HG03139 (cell line): ENCODE measurements around the gene LAMA5.

Source experiments
- ATAC-seq: cut with Tn5 transposase; IDR thresholded peaks from one replicate; pipeline ENCODE4 v1.9.1; 2021; ENCODE audit not compliant: unreplicated experiment

LAMA5 gene

DNA sequence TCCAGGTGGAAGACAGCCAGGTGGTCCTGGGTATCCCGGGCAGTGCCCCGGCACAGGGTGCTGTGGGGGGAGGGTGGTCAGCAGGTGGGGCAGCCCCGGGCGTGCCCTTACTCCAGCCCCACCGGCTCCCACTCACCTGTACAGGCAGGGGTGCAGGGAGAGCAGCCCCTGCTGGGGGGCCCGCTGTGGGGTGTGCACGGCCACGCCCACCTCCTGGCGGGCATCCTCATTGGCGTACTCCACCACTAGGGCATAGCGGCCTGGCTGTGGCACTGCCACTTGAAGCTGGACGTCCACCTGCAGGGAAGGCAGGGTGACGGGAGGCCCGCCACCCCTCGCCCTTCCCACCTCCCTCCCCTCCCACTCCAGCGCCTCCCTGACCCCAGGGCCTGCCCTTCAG is 34.7 kb downstream of the LAMA5 start:
- ATAC-seq: no peak

DNA sequence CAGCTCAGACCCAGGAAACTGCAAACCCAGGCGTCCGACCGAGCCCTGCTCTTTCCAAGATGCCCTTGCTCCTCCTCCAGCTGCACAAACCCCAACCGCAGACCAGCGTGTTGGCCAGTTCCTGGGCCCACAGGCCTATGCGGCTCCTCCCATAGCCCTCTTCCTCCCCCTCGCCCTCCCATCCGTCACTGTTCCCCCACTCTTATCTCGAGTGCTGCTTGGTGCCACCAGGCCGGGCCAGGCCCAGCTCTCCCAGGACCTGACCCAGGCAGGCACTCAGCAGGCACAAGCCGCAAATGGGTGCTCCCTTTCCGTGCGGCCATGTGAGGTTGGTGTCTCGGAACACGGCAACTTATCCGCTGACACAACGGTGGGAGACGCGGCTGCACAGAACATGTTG is 35.8 kb downstream of the LAMA5 start:
- no peak for ATAC-seq

DNA sequence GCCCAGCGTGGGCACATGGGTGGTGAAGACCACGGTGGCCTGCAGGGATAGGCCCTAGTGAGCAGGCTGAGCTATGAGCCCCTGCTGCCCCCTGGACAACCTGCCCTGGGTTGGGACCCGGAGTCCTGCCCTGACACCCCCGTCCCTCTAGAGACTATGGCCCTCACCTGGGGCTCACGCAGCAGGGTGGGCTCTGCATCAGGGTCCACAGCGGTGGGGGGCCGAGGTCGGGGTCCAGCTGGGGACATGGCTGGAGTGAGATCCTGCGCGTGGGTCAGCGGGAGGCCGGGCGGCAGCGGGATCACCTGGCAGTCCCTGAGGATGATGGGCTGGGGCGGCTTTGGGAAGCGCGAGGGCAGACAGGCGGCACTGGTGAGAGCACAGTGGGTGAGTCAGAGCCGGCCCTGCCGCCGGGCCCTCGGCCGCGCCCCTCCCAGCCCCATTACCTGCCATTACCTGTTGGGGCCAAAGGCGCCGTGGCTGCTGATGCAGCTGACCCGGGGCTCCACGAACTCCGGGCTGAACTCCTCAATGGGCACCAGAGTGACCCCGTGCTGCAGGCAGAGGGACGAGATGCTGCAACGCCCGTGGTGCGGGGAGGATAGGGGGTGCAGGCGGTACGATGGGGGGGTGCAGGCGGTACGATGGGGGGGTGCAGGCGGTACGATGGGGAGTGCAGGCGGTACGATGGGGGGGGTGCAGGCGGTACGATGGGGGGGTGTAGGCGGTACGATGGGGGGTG is 36.4 kb downstream of the LAMA5 start:
- ATAC-seq: no peak

DNA sequence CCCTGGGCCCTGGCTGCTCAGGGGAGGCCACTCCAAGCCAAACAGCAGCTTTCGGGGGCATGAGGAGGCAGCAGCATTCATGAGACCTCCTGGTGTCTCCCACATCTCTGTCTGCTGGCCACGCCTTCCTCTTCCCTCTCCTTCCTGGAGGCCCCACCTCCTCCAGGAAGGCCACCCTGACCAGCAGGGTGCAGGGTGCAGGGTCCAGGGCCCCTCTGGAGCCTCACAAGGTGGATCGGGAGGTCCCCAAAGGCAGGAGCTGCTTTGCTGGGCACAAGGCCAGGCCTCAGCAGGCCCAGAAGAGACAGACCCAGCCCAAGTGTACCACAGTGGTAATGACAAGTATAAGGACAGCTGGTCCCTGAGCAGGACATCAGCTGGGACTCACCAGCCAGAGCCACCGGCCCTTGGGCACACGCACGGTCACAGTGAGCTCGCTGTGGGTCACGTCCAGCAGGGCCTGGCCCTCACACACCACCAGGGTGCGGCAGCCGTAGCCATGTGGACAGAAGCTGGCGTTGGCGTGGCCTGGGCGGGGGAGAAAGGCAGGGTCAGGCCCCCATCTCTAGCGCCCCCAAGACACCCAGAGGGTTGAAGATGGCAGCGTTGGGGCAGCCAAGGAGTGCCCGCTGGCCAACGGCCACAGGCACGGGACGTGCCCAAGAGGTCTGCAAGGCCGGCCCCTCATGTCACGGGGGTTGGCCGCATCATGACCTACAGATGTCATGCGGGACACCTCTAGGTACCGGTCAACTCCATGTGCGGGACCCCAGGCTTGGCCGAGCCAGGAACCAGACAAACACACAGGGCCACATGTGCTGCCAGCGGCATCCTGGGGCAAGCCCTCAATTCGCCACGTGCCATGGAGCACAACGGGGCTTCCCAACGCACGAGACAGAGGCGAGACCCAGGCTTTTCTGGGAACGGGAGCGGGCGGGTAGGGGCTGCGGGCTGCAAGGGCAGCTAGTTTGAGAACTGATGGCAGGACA is 37.4 kb downstream of the LAMA5 start:
- no peak for ATAC-seq

DNA sequence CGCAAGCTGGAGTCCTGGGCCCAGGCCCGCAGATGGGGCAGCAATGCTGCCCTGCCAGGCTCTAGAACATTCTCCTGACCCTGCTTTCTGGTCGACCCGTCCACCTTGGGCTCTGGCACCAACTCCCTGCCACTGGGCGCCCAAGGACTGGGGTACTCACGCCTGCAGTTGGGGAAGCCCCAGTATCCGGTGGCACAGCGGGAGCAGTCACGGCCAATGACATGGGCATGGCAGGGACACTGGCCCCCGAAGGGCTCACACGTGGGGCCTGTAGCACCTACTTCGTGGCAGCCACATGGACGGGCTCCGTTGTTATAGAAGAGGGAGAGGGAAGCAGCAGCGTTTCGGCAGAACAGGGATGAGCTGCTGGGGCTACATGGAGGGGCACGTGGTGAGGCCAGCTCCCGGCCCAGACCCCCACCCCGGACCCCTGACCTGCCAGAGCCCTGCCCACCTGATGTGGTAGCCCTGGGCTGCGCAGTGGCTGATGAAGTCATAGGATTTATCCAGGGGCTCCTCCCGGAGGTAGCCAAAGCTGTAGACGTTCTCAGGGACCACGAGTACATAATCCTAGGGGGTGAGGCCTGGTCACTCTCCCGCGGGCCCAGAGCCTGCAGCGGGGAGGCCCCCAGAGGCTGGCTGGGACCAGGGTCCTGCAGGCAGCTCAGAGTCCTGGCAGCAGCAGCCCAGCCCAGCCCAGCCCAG is 38.3 kb downstream of the LAMA5 start:
- no peak for ATAC-seq

DNA sequence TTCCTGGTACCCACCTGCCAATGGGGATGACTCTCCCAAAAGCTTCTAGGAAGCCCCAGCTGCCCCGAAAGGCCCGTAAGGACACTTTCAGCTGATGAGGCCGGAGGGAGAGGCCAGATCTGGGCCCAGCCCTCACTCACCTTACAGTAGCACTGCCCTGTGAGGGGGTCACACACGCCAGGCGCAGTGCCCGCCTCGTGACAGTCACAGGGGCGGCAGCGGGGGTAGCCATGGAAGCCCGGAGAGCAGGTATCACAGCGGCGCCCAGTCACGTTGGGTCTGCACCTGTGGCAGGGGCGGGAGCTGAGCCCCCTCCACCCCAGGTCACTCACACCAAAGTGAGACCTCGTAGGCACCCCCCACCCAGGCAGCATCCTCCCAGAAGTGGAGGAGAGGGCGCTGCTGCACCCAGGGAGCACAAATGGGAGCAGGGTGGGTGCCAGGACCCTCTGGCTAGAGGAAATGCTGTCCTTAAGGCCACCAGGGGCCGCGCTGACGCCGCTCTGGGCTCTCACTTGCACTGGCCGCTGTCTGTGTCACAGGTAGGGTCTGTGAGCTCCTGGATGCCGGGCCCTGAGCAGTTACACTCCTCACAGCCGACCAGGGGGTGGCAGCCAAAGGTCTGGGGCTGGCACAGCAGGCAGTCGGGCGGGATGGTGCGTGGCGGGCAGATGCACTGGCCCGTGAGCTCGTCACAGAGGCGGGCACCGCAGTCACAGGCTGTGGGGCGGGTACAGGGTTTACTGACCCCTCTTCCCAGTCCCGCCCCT is 39.2 kb downstream of the LAMA5 start:
- ATAC-seq: no peak

DNA sequence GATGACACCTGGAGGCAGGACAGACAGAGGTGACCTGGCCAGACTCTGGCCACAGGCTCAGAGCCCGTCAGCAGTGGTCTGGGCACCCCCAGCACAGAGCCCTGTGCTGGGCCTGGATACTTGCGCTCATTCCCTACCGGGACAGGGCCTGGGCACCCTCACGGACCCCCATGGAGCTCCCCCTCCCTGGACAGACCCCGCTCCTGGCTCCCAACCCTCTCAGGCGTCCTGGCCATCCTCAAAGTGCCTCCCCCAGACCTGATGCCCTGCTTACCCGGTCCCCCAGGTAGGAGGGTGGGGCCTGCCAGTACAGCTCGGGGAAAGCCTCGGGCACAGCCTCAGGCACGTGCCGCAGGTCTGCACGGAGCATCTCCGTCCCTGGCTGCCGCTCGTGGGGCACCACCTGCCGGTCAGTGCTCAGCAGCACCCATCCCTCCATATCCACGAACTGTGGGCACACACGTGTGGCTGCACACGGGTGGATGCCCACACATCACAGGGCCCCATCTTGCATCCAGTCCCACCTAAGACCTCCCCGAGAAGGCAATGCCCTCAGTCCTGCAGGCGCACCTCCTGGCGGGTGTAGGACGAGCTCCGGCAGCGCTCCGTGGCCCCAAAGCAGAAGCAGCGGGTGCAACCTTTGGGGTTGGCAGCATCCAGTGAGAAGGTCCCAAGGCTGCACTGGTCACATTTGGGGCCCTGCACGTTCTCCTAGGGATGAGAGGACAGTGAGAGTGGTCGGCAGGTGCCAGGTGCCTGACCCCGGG is 40.0 kb downstream of the LAMA5 start:
- no peak for ATAC-seq

DNA sequence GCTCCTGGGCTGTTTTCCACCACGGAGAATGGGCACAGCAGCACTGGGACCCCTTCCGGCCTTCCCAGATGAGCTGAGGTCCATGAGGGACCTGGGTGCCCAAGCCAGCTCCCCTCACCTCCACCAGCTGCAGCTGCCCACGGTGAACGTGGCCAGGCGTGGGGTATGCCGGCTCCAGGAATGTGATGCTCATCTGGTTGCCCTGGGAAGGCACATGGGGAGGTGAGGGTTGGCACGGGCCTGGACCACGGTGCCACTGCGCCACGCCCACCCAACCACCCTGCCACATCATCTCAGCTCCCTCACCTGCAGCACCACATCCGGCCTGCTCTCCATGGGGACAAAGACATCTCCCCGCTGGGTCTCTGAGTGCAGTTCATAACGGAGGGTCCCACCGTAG is 40.6 kb downstream of the LAMA5 start:
- ATAC-seq: no peak

DNA sequence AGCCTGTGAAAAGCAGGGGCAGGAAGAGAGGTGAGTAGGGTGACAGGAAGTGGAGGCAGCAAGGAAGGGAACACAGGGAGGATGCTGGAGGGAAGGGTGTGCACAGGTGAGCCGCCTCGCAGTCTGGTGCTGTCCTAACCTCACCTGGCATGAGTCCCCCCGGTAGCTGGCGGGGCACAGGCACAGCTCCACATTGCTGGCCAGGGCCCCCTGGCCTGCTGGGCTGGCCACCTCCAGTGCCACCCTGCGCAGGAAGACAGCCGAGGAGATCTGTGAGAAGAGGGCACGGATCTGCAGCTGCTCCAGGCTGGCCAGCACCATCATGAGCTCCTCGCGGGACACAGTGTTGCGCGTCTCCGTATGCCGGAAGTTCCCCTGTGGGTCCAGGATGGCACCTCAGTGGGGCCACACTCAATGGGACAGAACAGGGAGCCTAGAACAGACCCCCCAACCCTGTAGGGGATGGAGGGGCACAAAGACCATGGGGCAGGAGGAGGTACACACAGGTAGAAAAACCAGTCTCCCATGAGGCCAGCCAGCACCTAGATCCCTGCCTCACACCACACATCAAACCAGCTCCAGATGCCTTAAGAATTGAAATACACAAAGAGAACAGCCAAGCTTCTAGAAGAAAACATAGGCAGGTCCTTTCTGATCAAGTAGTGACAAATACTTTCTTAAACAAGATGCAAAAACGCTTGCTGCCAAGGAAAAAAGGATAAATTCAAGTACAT is 41.8 kb downstream of the LAMA5 start:
- no peak for ATAC-seq

DNA sequence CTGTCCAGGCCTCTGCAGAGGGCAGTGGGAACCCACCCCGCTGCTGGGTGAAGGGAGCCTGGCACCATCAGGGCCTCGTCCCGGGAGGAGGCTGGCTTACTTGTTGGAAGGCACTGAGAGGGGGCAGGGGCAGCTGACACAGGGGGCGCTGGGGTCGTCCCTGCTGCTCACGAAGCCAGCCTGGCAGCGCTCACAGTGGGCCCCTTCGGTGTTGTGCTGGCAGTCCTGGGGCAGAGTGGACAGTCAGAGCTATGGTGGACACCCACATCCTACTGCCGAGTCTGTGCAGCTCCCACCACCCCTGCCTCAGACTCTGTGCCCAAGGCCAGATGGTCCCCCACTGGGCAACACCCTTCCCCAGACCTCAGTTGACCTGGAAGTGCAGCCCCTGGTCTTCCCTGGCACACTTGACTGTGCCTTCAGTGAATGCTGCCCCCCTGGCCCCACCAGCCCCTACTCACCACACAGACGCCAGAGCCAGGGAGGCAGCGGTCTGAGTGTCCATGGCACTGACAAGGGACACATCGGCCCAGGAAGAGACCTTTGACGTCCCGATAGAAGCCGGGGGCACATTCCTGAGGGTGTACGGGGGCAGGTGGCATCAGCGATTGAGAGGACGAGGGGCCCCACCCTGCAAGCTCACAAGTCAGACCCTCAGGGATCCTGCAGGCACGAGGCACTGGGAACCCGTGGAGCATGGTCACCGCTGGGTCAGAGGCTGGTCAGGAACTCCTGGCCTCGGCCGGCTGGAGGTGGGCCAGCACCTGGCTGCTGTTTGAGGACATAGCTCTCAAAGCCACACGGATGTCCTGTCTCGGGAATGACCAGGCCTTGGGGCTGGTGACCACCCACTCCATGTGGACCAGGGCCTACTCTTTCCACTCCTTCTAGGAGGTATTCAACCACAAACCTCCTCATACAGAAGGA is 42.9 kb downstream of the LAMA5 start:
- ATAC-seq: no peak

DNA sequence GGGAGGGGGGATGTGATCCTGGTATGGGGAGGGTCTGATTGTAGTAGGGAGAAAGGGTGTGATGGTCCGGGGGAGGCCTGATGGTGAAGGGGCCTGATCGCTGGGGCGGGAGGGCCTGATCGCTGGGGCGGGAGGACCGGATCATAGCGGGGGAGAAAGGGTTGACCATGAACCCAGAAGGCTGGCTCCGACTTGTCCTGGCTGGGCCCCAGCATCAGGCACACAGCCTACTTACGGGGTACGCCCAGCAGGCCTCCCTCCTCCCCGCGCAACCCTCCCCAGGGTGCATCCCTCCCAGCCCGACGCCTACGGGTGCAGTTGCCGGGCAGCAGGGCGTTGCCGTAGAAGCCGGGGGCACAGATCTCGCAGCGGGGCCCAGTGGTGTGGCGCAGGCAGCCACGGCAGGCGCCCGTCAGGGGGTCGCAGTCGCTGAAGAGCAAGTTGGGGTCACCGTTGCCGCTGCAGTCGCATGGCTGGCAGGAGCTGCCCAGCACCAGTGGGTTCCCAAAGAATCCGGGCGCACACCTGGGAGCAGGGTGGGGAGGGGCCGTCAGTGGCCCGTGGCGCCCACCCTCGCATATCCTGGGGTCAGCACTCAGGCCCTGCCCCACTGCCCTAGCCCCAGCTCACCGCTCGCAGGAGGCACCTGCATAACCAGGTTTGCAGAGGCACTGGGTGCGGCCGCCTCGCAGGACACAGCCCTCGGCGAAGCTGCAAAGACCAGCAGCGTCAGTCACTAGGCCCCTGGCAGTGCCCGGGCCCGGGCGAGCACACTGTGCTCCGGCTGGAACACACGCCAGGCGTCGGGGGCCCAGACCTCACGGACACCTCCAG is 43.7 kb downstream of the LAMA5 start:
- ATAC-seq: no peak

DNA sequence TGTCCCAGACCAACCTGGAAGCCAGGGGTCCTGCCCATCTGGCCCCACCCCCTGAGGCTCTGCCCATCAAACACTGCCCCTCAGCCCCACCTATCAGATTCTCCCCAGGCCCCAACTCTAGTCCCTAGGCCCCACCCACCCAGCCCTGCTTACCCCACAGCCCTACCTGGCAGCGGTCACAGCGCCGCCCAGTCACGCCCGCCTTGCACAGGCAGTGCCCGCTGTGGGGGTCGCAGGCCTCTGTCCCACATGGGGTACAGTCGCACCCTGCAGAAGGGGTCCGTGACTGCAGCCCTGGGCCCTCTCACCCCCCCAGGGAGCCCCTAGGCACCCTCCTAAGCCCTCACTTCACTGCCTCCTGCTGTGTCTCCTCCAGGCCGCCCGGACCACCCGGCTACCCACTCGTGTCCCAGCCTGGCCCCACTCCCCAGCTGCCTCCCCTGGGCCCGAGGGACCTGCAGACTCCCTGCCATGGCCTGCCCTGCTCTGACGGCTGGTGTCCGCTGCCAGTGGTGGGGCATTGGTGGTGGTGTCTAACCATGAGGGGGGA is 44.5 kb downstream of the LAMA5 start:
- no peak for ATAC-seq

DNA sequence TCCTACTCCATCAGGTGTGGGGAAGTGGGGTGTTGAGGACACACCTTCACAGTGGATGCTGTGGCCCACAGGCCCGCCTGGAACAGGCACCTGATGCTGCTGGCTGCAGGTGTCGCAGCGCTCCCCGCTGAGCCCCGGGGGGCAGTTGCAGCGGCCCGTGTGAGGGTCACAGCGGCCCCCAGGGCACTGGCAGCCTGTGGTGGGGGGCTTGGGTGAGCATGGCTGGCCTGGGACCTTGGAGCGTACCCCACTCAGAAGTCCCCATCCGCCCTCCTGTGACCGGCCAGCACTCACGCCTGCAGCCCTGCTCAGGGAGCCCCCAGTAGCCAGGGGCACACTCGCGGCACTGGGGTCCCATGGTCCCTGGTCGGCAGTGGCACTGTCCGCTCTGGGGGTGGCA is 45.1 kb downstream of the LAMA5 start:
- ATAC-seq: no peak

DNA sequence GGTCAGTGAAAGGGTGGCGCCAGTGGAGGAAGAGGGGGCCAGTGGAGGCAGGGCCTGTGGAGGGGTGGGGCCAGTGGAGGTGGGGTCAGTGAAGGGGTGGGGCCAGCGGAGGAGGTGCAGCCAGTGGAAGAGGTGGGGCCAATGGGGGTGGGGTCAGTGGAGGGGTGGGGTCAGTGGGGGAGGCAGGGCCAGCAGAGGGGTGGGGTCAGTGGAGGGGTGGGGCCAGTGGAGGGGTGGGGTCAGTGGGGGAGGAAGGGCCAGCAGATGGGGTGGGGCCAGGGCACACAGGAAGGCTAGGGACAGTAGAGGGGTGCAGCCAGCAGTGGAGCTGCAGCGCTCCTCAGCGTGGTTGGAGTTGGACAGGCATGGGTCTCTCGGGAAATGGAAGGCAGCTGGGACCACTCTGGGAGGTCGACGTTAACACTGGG is 45.6 kb downstream of the LAMA5 start:
- ATAC-seq: no peak

DNA sequence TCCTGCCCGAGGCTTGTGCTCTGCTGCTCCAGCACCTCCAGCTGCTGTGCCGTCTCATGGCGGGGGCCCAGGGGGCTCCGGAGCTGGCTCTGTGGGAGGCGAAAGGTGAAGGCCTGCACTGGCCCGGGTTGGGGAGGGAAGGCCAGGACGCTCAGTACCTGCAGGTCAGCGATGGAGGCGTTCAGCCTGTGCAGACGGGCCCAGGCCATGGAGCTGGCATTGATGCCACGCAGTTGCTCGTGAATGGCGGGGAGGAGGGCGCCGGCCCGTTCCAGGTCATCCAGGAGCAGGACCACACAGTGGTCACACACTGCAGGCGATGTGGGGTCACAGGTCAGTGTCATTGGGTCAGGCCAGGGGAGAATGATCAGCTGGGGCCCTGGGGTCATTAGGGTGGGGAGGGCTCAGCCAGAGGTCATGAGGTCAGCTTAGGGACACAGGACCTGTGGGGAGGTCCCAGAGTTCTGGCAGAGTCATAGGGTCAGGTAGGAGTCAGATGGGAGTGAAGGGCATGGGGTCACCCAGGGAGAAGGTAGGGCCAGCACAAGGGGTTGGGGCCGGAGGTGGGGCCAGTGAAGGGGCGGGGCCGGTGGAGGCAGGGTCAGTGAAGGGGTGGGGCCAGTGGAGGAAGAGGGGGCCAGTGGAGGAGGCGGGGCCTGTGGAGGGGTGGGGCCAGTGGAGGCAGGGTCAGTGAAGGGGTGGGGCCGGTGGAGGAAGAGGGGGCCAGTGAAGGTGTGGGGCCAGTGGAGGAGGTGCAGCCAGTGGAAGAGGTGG is 46.3 kb downstream of the LAMA5 start:
- ATAC-seq: no peak

DNA sequence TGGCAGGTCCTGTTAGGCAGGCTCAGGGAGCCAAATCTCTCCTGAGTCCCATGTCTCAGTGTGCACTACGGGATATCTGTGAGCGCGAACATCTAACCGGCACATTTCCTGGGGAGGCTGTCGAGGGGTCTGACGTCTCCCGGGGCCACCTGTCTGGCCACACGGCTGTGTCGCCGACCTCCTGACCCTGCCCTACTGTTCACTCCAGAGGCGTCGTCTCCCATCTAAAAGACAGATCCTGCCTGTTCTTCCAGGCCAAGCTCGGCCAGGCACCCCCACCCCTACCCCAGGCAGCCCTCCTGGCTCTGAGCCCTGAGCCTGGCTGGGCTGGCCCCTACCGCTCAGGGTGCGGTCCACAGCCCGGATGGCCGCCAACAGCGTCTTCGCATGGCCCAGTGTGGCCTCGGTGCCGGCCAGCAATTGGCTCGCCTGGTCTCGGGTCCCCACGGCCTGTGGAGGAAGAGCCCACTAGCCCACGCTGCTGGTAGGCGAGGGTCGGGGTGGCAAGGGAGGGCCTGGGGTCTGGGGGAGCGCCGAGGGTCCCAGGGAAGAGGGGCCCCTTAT is 47.7 kb downstream of the LAMA5 start:
- no peak for ATAC-seq
